KBM-7 (cell line): ENCODE data around the gene SLC2A4RG.
"Not testable (repeated sequence)": the region's sequence is repeated elsewhere in the genome, so short reads cannot be mapped to it uniquely, and the experiment has no call there.

Experiments used
- DNase-seq: peaks from one replicate; pipeline ENCODE4 v3.0.0-alpha.2; 2015
- in situ Hi-C: fragments of 300-500 bp; cut with MboI; formaldehyde crosslinking; loops from 2 replicates; pipeline ENCODE4 v1.14.3; 2020; ENCODE audit warnings: low sequenced_read_pairs, low pct_unique_long_range_greater_than_20kb, mixed read lengths

Gene SLC2A4RG

DNA sequence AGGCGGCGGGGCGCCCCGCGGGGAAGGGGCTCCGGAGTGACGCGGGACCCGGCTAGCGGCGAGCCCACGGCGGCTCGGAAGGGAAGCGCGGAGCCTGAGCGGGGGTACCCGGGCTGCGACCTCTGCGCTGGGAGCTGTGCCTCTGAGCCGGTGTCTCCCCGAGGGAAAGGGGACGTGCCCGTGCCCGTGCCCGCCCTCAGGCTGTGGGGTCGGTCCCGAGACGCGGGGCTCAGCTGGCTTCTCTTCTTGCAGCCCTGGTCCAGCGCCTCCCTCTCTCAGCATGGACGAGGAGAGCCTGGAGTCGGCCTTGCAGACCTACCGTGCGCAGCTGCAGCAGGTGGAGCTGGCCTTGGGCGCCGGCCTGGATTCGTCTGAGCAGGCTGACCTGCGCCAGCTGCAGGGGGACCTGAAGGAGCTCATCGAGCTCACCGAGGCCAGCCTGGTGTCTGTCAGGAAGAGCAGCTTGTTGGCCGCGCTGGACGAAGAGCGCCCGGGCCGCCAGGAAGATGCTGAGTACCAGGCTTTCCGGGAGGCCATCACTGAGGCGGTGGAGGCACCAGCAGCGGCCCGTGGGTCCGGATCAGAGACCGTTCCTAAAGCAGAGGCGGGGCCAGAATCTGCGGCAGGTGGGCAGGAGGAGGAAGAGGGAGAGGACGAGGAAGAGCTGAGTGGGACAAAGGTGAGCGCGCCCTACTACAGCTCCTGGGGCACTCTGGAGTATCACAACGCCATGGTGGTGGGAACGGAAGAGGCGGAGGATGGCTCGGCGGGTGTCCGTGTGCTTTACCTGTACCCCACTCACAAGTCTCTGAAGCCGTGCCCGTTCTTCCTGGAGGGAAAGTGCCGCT, 31.1 kb upstream of the SLC2A4RG start:
- in situ Hi-C loops, result no loop called here
- no peak for DNase-seq

- DNase-seq, result no peak
- in situ Hi-C loops, result no loop called here
These were observed 30.4 kb upstream of the SLC2A4RG start for GRCh38 chr20:63709149-63709527.

GRCh38 chr20:63711085-63711645, 28.4 kb upstream of the SLC2A4RG start:
- in situ Hi-C loops, result no loop called here
- no peak for DNase-seq

DNA sequence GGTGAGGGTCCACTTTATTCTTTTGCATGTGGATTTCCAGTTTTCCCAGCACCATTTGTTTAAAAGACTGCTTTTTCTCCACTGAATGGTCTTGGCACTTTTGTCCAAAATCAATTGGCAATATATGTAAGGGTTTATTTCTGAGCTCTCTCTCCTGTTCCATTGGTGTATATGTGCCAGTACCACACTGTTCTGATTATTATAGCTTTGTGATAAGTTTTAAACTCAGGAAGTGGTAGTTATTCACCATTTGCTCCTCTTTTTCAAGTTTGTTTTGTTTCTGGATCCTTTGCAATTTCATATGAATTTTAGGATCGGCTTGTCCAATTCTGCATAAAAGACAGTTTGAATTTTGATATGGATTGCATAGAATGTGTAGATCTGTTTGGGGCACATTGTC, 27.4 kb upstream of the SLC2A4RG start:
- in situ Hi-C loops, result no loop called here
- no peak for DNase-seq

DNA sequence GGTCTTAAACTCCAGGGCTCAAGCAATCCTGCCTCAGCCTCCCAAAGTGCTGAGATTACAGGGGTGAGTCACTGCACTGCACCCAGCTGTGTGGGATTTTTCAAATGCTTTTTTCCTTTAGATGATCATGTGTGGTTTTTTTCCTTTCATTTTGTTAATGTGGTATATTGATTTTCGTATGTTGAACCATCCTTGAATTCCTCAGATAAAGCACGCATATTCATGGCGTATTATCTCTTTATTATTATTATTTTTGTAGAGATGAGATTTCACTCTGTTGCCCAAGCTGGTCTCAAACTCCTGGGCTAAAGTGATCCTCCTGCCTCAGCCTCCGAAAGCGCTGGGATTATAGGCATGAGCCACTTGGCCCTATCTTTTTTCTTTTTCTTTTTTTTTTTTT, 24.7 kb upstream of the SLC2A4RG start:
- in situ Hi-C loops, result no loop called here

DNA sequence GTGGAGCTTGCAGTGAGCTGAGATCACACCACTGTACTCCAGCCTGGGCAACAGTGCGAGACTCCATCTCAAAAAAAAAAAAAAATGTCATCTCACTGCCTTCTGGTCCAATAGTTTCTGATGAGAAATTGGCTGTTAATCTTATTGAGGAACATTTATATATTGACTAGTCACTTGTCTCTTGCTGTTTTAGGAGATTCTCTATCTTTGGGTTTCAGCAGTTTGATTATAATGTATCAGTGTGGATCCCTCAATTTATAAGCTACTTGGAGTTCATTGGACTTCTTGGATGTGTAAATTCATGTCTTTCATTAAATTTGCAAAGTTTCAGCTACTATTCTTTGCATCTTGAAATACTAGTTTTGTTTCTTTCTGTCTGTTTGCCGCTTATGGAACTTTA, 20.6 kb upstream of the SLC2A4RG start:
- no peak for DNase-seq
- in situ Hi-C loops, result no loop called here

More for the DNA sequence above, 24.7 kb upstream of the SLC2A4RG start:
- DNase-seq, result no peak

DNA sequence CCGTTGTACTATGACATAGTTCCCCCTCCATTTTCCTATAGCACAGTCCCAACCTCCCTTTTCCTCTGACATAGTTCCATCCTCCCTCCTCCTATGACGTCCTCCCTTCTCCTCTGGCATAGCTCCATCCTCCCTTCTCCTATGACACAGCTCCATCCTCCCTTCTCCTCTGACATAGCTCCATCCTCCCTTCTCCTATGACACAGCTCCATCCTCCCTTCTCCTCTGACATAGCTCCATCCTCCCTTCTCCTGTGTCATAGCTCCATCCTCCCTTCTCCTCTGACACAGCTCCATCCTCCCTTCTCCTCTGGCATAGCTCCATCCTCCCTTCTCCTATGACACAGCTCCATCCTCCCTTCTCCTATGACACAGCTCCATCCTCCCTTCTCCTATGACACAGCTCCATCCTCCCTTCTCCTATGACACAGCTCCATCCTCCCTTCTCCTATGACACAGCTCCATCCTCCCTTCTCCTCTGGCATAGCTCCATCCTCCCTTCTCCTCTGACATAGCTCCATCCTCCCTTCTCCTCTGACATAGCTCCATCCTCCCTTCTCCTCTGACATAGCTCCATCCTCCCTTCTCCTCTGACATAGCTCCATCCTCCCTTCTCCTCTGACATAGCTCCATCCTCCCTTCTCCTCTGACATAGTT, 16.5 kb upstream of the SLC2A4RG start:
- DNase-seq, in situ Hi-C loops: not testable (repeated sequence)

- DNase-seq, in situ Hi-C loops: not testable (repeated sequence)
These were observed 9.3 kb upstream of the SLC2A4RG start for GRCh38 chr20:63730189-63730733.

DNA sequence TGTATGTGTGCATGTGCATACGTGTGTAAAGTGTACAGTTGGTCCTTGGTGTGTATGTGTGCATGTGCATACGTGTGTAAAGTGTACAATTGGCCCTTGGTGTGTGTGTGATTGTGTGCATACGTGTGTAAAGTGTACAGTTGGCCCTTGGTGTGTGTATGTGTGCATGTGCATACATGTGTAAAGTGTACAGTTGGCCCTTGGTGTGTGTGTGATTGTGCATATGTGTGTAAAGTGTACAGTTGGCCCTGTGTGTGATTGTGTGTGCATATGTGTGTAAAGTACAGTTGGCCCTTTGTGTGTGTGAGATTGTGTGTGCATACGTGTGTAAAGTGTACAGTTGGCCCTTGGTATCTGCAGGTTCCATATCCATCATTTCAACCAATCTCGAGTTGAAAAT, 8.2 kb upstream of the SLC2A4RG start:
- in situ Hi-C loops, result no loop called here
- DNase-seq, result no peak

DNA sequence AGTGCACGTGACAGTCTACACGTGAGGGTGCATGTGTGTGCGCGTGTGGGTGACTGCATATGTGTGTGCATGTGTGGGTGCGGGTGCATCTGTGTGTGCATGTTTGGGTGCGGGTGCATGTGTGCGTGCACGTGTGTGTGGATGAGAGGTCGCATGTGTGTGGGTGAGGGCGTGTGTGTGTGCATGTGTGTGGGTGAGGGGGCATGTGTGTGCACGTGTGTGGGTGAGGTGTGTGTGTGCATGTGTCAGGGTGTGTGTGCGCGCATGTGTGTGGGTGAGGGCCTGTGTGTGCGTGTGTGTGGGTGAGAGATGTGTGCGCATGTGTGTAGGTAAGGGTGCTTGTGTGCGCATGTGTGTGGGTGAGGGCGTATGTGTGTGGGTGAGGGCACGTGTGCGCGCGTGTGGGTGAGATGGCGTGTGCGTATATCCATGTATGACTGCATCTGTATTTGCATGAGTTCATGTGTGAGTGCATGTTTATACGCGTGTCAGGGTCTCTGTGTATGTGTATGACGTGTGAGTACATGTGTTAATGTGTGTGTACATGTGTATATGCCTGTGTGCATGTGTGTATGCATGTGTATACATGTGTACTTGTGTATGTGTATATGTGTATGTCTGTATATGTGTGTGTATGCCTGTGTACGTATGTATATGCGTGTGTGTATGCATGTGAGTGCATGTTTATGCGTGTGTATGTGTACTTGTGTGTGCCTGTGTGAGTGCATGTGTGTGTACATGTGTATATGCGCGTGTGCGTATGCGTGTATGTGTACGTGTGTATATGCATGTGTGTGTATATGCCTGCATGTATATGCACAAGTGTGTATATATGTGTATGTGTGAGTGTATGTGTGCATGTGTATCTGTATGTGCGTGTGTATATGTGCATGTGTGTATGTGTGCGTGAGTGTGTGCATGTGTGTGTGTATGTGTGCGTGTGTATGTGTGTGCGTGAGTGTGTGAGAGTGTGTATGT, 7.2 kb upstream of the SLC2A4RG start:
- DNase-seq, result no peak
- in situ Hi-C loops, result no loop called here

DNA sequence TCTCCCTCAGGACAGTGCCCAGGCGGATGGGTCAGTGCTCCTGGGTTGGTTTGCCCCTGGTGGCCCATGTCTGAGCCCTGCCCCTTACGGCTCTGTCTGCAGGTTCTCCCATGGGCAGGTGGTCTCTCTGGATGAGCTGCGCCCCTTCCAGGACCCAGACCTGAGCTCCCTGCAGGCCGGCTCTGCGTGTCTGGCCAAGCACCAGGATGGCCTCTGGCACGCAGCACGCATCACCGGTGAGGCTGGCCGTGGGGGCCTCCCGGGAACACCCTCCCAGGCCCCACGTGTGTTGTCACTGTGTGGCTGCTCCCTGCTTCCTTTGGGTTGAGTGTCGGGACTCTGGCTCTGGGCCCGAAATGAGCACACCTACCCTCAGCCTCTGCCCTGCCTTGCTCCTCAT, 6.5 kb upstream of the SLC2A4RG start:
- in situ Hi-C loops, result no loop called here

GRCh38 chr20:63733579-63734081, 5.9 kb upstream of the SLC2A4RG start:
- in situ Hi-C loops, result no loop called here
- DNase-seq, result no peak

More for the DNA sequence above, 6.5 kb upstream of the SLC2A4RG start:
- no peak for DNase-seq

GRCh38 chr20:63734111-63734945, 5.2 kb upstream of the SLC2A4RG start:
- in situ Hi-C loops, result no loop called here
- DNase-seq, result no peak

GRCh38 chr20:63734946-63735858, 4.4 kb upstream of the SLC2A4RG start:
- DNase-seq, result no peak
- in situ Hi-C loops, result no loop called here

DNA sequence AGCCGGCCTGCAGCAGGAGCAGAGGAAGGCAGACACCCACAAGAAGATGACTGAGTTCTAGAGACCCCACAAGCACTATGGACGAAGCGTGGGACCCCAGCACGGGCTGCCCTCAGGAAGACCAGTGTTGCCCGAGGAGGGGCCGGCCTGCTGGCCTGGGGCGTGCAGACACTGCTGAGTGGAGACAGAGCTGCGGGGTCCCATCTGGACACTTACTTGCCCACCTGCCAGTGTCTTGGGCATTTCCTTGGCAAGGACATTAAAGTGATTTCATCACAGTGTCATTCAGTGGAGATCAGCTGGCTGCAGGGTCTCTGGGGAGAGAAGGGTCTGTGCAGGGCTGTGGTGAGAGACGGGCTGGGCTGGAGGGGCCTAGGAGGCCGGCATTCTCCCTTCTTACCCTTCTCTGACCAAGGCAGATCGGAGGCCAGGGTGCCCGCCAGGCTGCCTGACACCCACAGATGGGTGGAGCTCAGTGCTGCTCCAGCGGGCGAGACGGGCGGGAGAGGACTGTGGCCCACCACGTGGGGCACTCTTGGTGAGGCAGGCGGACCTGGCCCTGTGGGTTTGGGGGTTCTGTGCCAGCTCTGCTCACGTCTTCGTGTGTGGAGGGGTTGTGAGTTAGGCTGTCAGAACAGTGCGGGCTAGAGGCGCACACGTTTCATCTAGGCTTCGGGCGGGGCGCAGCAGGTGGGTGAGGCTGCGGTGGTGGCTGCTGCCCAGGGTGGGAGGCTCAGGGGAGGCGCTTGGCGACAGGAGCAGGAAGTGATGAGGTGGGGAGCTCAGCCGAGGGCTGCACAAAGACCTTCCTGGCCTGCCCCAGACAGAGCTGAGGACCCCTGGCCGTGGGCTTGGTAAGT, 3.5 kb upstream of the SLC2A4RG start, which contains the start of gene LIME1:
Gene LIME1, plus strand, starts transcription at position 806 of the 860 bp plus-strand sequence. CDS start 886 bp downstream, outside the sequence.
- in situ Hi-C loops, result no loop called here
- no peak for DNase-seq
